ENCODE data around the gene SHB. TPM values are rescaled to one million over a fixed set of nuclear protein-coding genes. Genes with fewer than 3 reads are reported as not detected.

The SHB gene
- total RNA-seq, 1 donor from 2014 or later, result 25.3 TPM

- no peaks in the 10 kb centered on the region for H3K36me3 ChIP-seq
- TF ChIP-seq CTCF (IDR thresholded peaks at IDR 0.05), result no peak
- DNase-seq (no peak), ATAC-seq (no peak)
- H3K27me3 ChIP-seq (ENCODE audit: low read depth), result no peaks in the 10 kb centered on the region
- H3K4me1 ChIP-seq, result peaks cover 46% of the 10 kb centered on the region
- intact Hi-C loops (cut with DNase I), result no loop called here
- no peak overlapping the region for H3K27ac ChIP-seq
- no peak overlapping the region for H3K4me3 ChIP-seq
- no peaks in the 10 kb centered on the region for H3K9me3 ChIP-seq
Observed at GRCh38 chr9:37992924-37993349, 76.1 kb downstream of the SHB start.

GRCh38 chr9:37990404-37991015 is 78.5 kb downstream of the SHB start:
- DNase-seq (no peak), ATAC-seq (no peak)
- no peaks in the 10 kb centered on the region for H3K36me3 ChIP-seq
- H3K4me3 ChIP-seq, result no peak overlapping the region
- no peaks in the 10 kb centered on the region for H3K9me3 ChIP-seq
- intact Hi-C loops (cut with DNase I), result no loop called here
- TF ChIP-seq CTCF (IDR thresholded peaks at IDR 0.05), result no peak
- peaks cover 31% of the 10 kb centered on the region for H3K4me1 ChIP-seq
- no peaks in the 10 kb centered on the region for H3K27me3 ChIP-seq (ENCODE audit: low read depth)
- no peak overlapping the region for H3K27ac ChIP-seq

- Histone ChIP-seq H3K9me3 (no peaks in the 10 kb centered on the region), H3K27me3 (ENCODE audit: low read depth) (no peaks in the 10 kb centered on the region), H3K4me3 (no peak overlapping the region), H3K36me3 (no peaks in the 10 kb centered on the region), H3K27ac (no peak overlapping the region), H3K4me1 (peaks cover 30% of the 10 kb centered on the region)
- intact Hi-C loops (cut with DNase I), result no loop called here
- DNase-seq, result no peak
- TF ChIP-seq CTCF (IDR thresholded peaks at IDR 0.05), result no peak
- ATAC-seq, result no peak
Observed at GRCh38 chr9:37989701-37990100, 79.3 kb downstream of the SHB start.

GRCh38 chr9:37988602-37989001 is 80.4 kb downstream of the SHB start:
- ATAC-seq (no peak), DNase-seq (no peak)
- Histone ChIP-seq H3K36me3 (no peaks in the 10 kb centered on the region), H3K27me3 (ENCODE audit: low read depth) (no peaks in the 10 kb centered on the region), H3K4me1 (peaks cover 24% of the 10 kb centered on the region), H3K4me3 (no peak overlapping the region), H3K27ac (no peak overlapping the region), H3K9me3 (no peaks in the 10 kb centered on the region)
- intact Hi-C loops (cut with DNase I), result no loop called here
- TF ChIP-seq CTCF (IDR thresholded peaks at IDR 0.05), result no peak

- ATAC-seq, result no peak
- H3K27me3 ChIP-seq (ENCODE audit: low read depth), result no peaks in the 10 kb centered on the region
- H3K36me3 ChIP-seq, result no peaks in the 10 kb centered on the region
- H3K27ac ChIP-seq, result no peak overlapping the region
- TF ChIP-seq CTCF (IDR thresholded peaks at IDR 0.05), result no peak
- H3K9me3 ChIP-seq, result no peaks in the 10 kb centered on the region
- H3K4me1 ChIP-seq, result peaks cover 23% of the 10 kb centered on the region
- intact Hi-C loops (cut with DNase I), result no loop called here
- DNase-seq, result no peak
- H3K4me3 ChIP-seq, result no peak overlapping the region
Observed at GRCh38 chr9:37988041-37988440, 81.0 kb downstream of the SHB start.

Measured in lower lobe of right lung (tissue), 2 donors.